CD14-positive monocyte (primary cell): Measurements from ENCODE around the gene ARHGAP21. TPM values are rescaled to one million over a fixed set of nuclear protein-coding genes. Genes with fewer than 3 reads are reported as not detected.

Experiments used
- DNase-seq, 3 donors: peaks; one replicate each; pipeline ENCODE4 v3.0.0-alpha.2; 2011 to 2022
- H2AFZ ChIP-seq: 2 replicates; pipeline ENCODE4 v1.6.0; 2012; ENCODE audit warnings: mild to moderate bottlenecking, low read depth, low read length, inconsistent platforms; ENCODE audit not compliant: insufficient read depth, poor library complexity, severe bottlenecking
- H3K27ac ChIP-seq, 2 donors: 1 replicate in 1 of 2; 2 replicates in 1 of 2; pipeline ENCODE4 v1.5.1; 2012 to 2013; ENCODE audit warnings: low read length in 2 of 2, control low read depth in 1 of 2, inconsistent platforms in 1 of 2, low read depth in 1 of 2, mild to moderate bottlenecking in 1 of 2
- H3K27me3 ChIP-seq, 2 donors: one replicate each; pipeline versions ENCODE4 v1.6.0 to v1.6.1; 2011 to 2013; ENCODE audit warnings: low read length in 2 of 2; ENCODE audit not compliant: control insufficient read depth in 2 of 2, insufficient read depth in 2 of 2
- H3K36me3 ChIP-seq, 2 donors: replicated peaks in 1 of 2; 1 replicate in 1 of 2; 2 replicates in 1 of 2; pipeline versions ENCODE4 v1.5.1 to v1.6.1; 2012 to 2013; ENCODE audit warnings: low read length in 2 of 2, control low read depth in 1 of 2, inconsistent platforms in 1 of 2, mild to moderate bottlenecking in 1 of 2; ENCODE audit not compliant: insufficient read depth in 2 of 2, control insufficient read depth in 1 of 2
- H3K4me1 ChIP-seq, 2 donors: 1 replicate in 1 of 2; 2 replicates in 1 of 2; pipeline versions ENCODE4 v1.5.1 to v1.6.1; 2012 to 2013; ENCODE audit warnings: low read length in 2 of 2, control low read depth in 1 of 2, inconsistent platforms in 1 of 2, mild to moderate bottlenecking in 1 of 2, moderate library complexity in 1 of 2; ENCODE audit not compliant: insufficient read depth in 2 of 2, control insufficient read depth in 1 of 2
- H3K4me2 ChIP-seq: replicated peaks from 2 replicates; pipeline ENCODE3; 2012; ENCODE audit warnings: low read length, moderate library complexity, mild to moderate bottlenecking; ENCODE audit not compliant: poor library complexity, severe bottlenecking; ENCODE audit errors: extremely low read depth
- H3K4me3 ChIP-seq, 3 experiments: fragments of 200-600 bp in 1 of 3; sonication (generic) in 1 of 3; replicated peaks in 1 of 3; 1 replicate in 2 of 3; 2 replicates in 1 of 3; pipeline ENCODE4 v1.5.1; 2011 to 2013; ENCODE audit warnings: low read length in 3 of 3, mild to moderate bottlenecking in 3 of 3, control low read depth in 2 of 3, low read depth in 2 of 3, inconsistent platforms in 1 of 3, moderate library complexity in 1 of 3
- H3K79me2 ChIP-seq: 2 replicates; pipeline ENCODE4 v1.6.0; 2012; ENCODE audit warnings: mild to moderate bottlenecking, control low read depth, inconsistent platforms, low read length, moderate library complexity; ENCODE audit not compliant: insufficient read depth
- H3K9ac ChIP-seq: 2 replicates; pipeline ENCODE4 v1.6.0; 2017; ENCODE audit warnings: low read length, mild to moderate bottlenecking; ENCODE audit not compliant: insufficient read depth, poor library complexity, severe bottlenecking
- H3K9me3 ChIP-seq, 2 donors: replicated peaks in 1 of 2; 1 replicate in 1 of 2; 2 replicates in 1 of 2; pipeline versions ENCODE4 v1.5.1 to v1.6.1; 2012 to 2013; ENCODE audit warnings: low read length in 2 of 2, control low read depth in 1 of 2; ENCODE audit not compliant: control insufficient read depth in 1 of 2, insufficient read depth in 1 of 2
- H4K20me1 ChIP-seq: 2 replicates; pipeline ENCODE4 v1.6.0; 2012; ENCODE audit warnings: mild to moderate bottlenecking, low read length, control low read depth, moderate library complexity; ENCODE audit not compliant: insufficient read depth
- H3K27ac Mint-ChIP-seq, 7 donors: one replicate each; pipeline ENCODE4 v1.8.0; 2020; ENCODE audit warnings: mild to moderate bottlenecking in 7 of 7, mixed read lengths in 7 of 7, moderate library complexity in 6 of 7, inconsistent platforms in 2 of 7
- H3K27me3 Mint-ChIP-seq, 3 donors: one replicate each; pipeline ENCODE4 v1.8.0; 2021 to 2022; ENCODE audit warnings: low read depth in 3 of 3, mild to moderate bottlenecking in 3 of 3, mixed read lengths in 3 of 3, moderate library complexity in 3 of 3, inconsistent platforms in 1 of 3
- H3K36me3 Mint-ChIP-seq, 2 donors: one replicate each; pipeline ENCODE4 v1.8.0; 2020; ENCODE audit warnings: mixed read lengths in 2 of 2, inconsistent platforms in 1 of 2, mild to moderate bottlenecking in 1 of 2
- H3K4me1 Mint-ChIP-seq: one replicate; pipeline ENCODE4 v1.8.0; 2020; ENCODE audit warnings: mild to moderate bottlenecking, mixed read lengths
- H3K4me3 Mint-ChIP-seq, 2 donors: one replicate each; pipeline ENCODE4 v1.8.0; 2020; ENCODE audit warnings: mild to moderate bottlenecking in 2 of 2, mixed read lengths in 2 of 2, moderate library complexity in 1 of 2
- H3K9me3 Mint-ChIP-seq, 7 donors: one replicate each; pipeline ENCODE4 v1.8.0; 2020 to 2022; ENCODE audit warnings: mixed read lengths in 7 of 7, mild to moderate bottlenecking in 6 of 7, moderate library complexity in 6 of 7, inconsistent platforms in 2 of 7
- CTCF ChIP-seq: fragments of 200-600 bp; IDR thresholded peaks from one replicate; pipeline ENCODE4 v1.8.0; 2022; ENCODE audit warnings: antibody characterized with exemption, mild to moderate bottlenecking
- WGBS: methylation state at CpG from one replicate; pipeline ENCODE4 v1.1.5; 2013; ENCODE audit warnings: missing lambda C conversion rate; ENCODE audit not compliant: insufficient coverage; 5-methylcytosine and 5-hydroxymethylcytosine counted together
- intact Hi-C, 2 donors: fragments of 100-400 bp; cut with micrococcal nuclease; formaldehyde crosslinking; loops; one replicate each; pipeline versions ENCODE4 v1.15.0 to v1.15.1; 2023
- polyA plus RNA-seq, 3 donors: library from polyadenylated mRNA; depleted of rRNA in 1 of 3; unstranded in 2 of 3; stranded (reverse) in 1 of 3; fragments of 300-500 nt in 2 of 3; fragments of >200 nt in 1 of 3; fragmentation: Illumina TruSeq in 2 of 3; gene quantifications; 1 replicate in 2 of 3; 2 replicates in 1 of 3; pipeline ENCODE4 v1.2.3, GENCODE V29; 2012 to 2021

The ARHGAP21 gene
- polyA plus RNA-seq, 3 donors, result 2.1 to 20.0 (median 3.4) TPM

- peaks cover 10% of the 10 kb centered on the region for H3K4me1 Mint-ChIP-seq
- H4K20me1 ChIP-seq, result peaks cover 21% of the 10 kb centered on the region
- peaks cover 0 to 3% of the 10 kb centered on the region in 2 donors for H3K36me3 Mint-ChIP-seq
- TF ChIP-seq CTCF, result no peak
- peaks cover 0 to 3% of the 10 kb centered on the region in 2 donors for H3K9me3 ChIP-seq
- H3K9me3 Mint-ChIP-seq, result peaks cover 0 to 9% (median 3%) of the 10 kb centered on the region in 7 donors
- no peaks in the 10 kb centered on the region for H3K4me1 ChIP-seq
- no peak overlapping the region for H3K9ac ChIP-seq
- no peak overlapping the region for H3K27ac Mint-ChIP-seq
- no peaks in the 10 kb centered on the region for H3K36me3 ChIP-seq
- no peak overlapping the region for H3K4me3 ChIP-seq
- peaks cover 0 to 2% (median 0%) of the 10 kb centered on the region in 3 donors for H3K27me3 Mint-ChIP-seq
- no peak overlapping the region for H3K4me2 ChIP-seq
- no CpG with 5 or more reads among the region's 2 CpGs for WGBS
- H2AFZ ChIP-seq, result no peak overlapping the region
- H3K27me3 ChIP-seq, result no peaks in the 10 kb centered on the region
- H3K27ac ChIP-seq, result no peak overlapping the region
- no peak overlapping the region for H3K4me3 Mint-ChIP-seq
- DNase-seq, result no peak
- intact Hi-C loops, result no loop called here
- peaks cover 7% of the 10 kb centered on the region for H3K79me2 ChIP-seq
Measured at GRCh38 chr10:24678757-24679156, 44.9 kb downstream of the ARHGAP21 start.

- Histone ChIP-seq H3K79me2 (peaks cover 8% of the 10 kb centered on the region), H3K9ac (no peak overlapping the region), H3K4me1 (no peaks in the 10 kb centered on the region), H3K4me3 (no peak overlapping the region), H3K36me3 (no peaks in the 10 kb centered on the region), H4K20me1 (peaks cover 32% of the 10 kb centered on the region), H3K4me2 (no peak overlapping the region), H2AFZ (no peak overlapping the region), H3K9me3 (peaks cover 0 to 3% of the 10 kb centered on the region in 2 donors), H3K27me3 (no peaks in the 10 kb centered on the region), H3K27ac (no peak overlapping the region)
- Mint-ChIP-seq H3K4me3 (no peak overlapping the region), H3K36me3 (no peaks in the 10 kb centered on the region), H3K4me1 (peaks cover 10% of the 10 kb centered on the region), H3K9me3 (peaks cover 0 to 9% (median 3%) of the 10 kb centered on the region in 7 donors), H3K27ac (no peak overlapping the region), H3K27me3 (peaks cover 0 to 2% (median 0%) of the 10 kb centered on the region in 3 donors)
- no CpG with 5 or more reads among the region's 5 CpGs for WGBS
- intact Hi-C loops, result no loop called here
- DNase-seq, result no peak
- TF ChIP-seq CTCF, result no peak
Measured at GRCh38 chr10:24674892-24675632, 48.6 kb downstream of the ARHGAP21 start.
